Measurements from ENCODE around the gene SIRPG. TPM values are rescaled to one million over a fixed set of nuclear protein-coding genes. Genes with fewer than 3 reads are reported as not detected.

The SIRPG gene
- total and polyA plus RNA-seq, 2 of the 8 experiments (the other 6 are each of a cell fraction or from before 2014, with no cell fraction given) = 0.08 TPM; not detected in 1

DNA sequence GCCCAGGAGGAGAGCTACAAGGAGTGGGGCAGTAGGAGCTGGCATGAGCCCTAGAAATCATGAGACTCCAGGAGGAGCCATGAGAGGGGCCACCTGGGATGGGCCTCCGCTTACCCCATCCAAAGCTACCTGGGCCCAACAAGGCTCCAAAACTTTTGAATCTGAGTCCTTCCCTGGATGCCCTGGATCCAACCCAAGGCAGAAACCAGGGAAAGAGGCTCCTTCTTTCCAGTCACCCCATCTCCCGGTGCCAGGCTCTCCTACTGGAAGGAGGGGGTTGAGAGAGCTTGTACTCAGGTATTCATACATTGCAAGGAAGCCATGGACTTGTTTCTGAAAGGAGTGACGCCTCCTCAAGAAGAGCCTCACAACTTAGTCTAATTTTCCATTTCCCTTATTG lies 7.8 kb upstream of the SIRPG start (continued):
- TF ChIP-seq, protein P1, sequence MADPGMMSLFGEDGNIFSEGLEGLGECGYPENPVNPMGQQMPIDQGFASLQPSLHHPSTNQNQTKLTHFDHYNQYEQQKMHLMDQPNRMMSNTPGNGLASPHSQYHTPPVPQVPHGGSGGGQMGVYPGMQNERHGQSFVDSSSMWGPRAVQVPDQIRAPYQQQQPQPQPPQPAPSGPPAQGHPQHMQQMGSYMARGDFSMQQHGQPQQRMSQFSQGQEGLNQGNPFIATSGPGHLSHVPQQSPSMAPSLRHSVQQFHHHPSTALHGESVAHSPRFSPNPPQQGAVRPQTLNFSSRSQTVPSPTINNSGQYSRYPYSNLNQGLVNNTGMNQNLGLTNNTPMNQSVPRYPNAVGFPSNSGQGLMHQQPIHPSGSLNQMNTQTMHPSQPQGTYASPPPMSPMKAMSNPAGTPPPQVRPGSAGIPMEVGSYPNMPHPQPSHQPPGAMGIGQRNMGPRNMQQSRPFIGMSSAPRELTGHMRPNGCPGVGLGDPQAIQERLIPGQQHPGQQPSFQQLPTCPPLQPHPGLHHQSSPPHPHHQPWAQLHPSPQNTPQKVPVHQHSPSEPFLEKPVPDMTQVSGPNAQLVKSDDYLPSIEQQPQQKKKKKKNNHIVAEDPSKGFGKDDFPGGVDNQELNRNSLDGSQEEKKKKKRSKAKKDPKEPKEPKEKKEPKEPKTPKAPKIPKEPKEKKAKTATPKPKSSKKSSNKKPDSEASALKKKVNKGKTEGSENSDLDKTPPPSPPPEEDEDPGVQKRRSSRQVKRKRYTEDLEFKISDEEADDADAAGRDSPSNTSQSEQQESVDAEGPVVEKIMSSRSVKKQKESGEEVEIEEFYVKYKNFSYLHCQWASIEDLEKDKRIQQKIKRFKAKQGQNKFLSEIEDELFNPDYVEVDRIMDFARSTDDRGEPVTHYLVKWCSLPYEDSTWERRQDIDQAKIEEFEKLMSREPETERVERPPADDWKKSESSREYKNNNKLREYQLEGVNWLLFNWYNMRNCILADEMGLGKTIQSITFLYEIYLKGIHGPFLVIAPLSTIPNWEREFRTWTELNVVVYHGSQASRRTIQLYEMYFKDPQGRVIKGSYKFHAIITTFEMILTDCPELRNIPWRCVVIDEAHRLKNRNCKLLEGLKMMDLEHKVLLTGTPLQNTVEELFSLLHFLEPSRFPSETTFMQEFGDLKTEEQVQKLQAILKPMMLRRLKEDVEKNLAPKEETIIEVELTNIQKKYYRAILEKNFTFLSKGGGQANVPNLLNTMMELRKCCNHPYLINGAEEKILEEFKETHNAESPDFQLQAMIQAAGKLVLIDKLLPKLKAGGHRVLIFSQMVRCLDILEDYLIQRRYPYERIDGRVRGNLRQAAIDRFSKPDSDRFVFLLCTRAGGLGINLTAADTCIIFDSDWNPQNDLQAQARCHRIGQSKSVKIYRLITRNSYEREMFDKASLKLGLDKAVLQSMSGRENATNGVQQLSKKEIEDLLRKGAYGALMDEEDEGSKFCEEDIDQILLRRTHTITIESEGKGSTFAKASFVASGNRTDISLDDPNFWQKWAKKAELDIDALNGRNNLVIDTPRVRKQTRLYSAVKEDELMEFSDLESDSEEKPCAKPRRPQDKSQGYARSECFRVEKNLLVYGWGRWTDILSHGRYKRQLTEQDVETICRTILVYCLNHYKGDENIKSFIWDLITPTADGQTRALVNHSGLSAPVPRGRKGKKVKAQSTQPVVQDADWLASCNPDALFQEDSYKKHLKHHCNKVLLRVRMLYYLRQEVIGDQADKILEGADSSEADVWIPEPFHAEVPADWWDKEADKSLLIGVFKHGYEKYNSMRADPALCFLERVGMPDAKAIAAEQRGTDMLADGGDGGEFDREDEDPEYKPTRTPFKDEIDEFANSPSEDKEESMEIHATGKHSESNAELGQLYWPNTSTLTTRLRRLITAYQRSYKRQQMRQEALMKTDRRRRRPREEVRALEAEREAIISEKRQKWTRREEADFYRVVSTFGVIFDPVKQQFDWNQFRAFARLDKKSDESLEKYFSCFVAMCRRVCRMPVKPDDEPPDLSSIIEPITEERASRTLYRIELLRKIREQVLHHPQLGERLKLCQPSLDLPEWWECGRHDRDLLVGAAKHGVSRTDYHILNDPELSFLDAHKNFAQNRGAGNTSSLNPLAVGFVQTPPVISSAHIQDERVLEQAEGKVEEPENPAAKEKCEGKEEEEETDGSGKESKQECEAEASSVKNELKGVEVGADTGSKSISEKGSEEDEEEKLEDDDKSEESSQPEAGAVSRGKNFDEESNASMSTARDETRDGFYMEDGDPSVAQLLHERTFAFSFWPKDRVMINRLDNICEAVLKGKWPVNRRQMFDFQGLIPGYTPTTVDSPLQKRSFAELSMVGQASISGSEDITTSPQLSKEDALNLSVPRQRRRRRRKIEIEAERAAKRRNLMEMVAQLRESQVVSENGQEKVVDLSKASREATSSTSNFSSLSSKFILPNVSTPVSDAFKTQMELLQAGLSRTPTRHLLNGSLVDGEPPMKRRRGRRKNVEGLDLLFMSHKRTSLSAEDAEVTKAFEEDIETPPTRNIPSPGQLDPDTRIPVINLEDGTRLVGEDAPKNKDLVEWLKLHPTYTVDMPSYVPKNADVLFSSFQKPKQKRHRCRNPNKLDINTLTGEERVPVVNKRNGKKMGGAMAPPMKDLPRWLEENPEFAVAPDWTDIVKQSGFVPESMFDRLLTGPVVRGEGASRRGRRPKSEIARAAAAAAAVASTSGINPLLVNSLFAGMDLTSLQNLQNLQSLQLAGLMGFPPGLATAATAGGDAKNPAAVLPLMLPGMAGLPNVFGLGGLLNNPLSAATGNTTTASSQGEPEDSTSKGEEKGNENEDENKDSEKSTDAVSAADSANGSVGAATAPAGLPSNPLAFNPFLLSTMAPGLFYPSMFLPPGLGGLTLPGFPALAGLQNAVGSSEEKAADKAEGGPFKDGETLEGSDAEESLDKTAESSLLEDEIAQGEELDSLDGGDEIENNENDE (IDR thresholded peaks at IDR 0.05; ENCODE audit: insufficient replicate concordance, low read length) = no peak
- TF ChIP-seq TAF7 (optimal IDR thresholded peaks at IDR 0.05; ENCODE audit: borderline replicate concordance, low read depth, low read length) = no peak
- TF ChIP-seq HDAC6 (IDR thresholded peaks at IDR 0.05; ENCODE audit: low read depth, low read length) = no peak
- no peak for TF ChIP-seq MAFK (IDR thresholded peaks at IDR 0.05; ENCODE audit: low read depth, low read length)
- TF ChIP-seq NANOG (IDR thresholded peaks at IDR 0.05; ENCODE audit: insufficient read depth, low read depth, low read length, poor library complexity, severe bottlenecking) = no peak
- TF ChIP-seq ZNF274 (IDR thresholded peaks at IDR 0.05; ENCODE audit: borderline replicate concordance, extremely low read depth, low read length) = no peak
- no peak for TF ChIP-seq CHD2 (IDR thresholded peaks at IDR 0.05; ENCODE audit: low read length)
- no peak for TF ChIP-seq SIX5 (IDR thresholded peaks at IDR 0.05; ENCODE audit: low read depth, low read length)
- no peak for TF ChIP-seq SRF (IDR thresholded peaks at IDR 0.05; ENCODE audit: low read depth, low read length)
- TF ChIP-seq JUN (IDR thresholded peaks at IDR 0.05; ENCODE audit: low read depth, low read length) = no peak
- TF ChIP-seq TCF12 (IDR thresholded peaks at IDR 0.05; ENCODE audit: low read depth, low read length) = no peak
- TF ChIP-seq, protein P2, sequence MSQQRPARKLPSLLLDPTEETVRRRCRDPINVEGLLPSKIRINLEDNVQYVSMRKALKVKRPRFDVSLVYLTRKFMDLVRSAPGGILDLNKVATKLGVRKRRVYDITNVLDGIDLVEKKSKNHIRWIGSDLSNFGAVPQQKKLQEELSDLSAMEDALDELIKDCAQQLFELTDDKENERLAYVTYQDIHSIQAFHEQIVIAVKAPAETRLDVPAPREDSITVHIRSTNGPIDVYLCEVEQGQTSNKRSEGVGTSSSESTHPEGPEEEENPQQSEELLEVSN (IDR thresholded peaks at IDR 0.05) = no peak
